Stimulated activated CD4-positive, alpha-beta T cell treated with anti-CD3 and anti-CD28 coated beads, Interleukin-1b, Interleukin-23, amount 100 ng/mL, for 24 hours (primary cell): ENCODE data around the gene TMEM63B.
"Not testable (repeated sequence)": the region's sequence is repeated elsewhere in the genome, so short reads cannot be mapped to it uniquely, and the experiment has no call there.

ENCODE experiments used
- DNase-seq, 4 experiments: peaks; one replicate each; pipeline ENCODE4 v3.0.0-alpha.2; 2020; ENCODE audit warnings: low read depth in 4 of 4, low spot score in 1 of 4

TMEM63B gene

DNA sequence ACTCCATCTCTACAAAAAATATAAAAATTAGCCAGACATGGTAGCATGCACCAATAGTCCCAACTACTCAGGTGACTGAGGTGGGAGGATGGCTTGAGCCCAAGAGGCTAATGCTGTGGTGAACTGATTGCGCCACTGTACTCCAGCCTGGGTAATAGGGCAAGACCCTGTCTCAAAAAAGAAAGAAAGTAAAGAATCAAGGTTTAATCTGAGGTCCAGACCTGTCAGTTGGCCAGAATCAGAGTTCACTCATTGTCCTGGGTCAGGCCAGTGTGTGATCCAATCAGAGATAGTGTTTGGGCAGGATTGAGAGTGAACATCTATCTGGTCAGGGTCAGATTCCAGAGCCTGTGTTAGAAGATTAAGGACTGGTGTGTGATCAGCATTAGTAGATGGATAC lies 15.5 kb downstream of the TMEM63B start:
- DNase-seq: no peak

DNA sequence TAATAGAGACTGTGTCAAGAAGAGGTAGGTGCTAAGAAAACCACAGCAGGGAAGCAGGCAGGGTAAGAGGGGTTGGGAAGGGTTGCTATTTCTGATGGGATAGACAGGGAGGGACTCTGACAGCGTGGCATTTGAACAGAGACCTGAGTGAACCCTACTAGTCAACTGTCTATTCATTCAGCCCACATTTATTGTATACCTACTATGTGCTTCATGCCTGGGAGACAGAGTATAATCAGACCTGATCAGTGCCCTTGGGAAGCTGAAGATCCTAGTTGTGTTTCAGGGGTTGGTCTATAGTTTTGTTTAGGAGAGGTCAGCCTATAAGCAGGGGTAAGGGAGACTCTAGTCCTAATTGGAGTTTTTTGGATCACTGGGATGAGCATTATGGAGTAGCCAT lies 16.4 kb downstream of the TMEM63B start:
- DNase-seq: no peak

DNA sequence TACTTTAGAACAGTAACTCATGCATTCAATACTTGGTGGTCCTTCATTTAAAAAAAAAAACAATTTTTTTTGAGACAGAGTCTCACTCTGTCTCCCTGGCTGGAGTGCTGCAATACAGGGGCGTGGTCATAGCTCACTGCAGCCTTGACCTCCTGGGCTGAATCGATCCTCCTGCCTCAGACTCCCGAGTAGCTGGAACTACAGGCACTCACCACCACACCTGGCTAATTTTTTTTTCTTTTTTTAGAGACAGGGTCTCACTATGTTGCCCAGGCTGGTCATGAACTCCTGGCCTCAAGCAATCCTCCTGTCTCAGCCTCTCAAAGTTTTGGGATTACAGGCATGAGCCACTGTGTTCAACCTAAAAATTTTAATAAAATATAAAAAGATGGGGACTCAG lies 17.2 kb downstream of the TMEM63B start:
- DNase-seq: not testable (repeated sequence)

DNA sequence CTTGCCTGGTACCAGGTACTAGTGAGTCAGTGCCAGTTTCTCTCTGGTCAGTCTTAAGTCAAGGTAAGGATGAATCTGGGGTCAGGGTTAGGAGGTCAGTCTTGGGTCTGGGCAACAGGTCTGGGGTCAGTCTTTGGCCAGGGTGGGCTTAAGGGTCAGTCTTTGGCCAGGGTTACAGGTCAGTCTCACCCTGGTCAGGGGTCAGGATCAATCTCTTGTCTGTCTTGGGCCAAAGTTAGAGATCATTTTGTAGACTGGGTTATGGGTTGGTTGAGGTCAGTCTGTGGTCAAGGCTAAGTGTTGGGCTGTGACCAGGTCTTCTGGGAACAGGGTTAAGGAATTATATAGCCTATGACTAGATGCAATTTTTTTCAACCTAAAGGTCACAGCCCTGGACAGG lies 18.5 kb downstream of the TMEM63B start:
- no peak for DNase-seq

DNA sequence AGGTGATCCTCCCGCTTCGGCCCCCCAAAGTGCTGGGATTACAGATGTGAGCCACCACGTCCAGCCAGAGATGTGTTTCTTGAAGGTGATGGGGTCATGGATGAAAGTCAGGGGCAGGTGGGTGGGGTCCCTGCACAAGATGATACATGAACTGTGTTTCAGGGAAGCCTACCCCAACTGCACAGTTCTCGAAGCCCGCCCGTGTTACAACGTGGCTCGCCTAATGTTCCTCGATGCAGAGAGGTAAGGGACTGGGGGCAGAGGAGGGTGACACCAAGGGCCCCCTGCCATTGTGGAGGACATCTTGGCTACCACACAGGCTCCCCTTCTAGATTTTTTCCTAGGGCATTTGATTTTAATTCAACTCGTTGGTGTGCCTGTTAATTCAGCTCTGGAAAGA lies 19.3 kb downstream of the TMEM63B start:
- no peak for DNase-seq

DNA sequence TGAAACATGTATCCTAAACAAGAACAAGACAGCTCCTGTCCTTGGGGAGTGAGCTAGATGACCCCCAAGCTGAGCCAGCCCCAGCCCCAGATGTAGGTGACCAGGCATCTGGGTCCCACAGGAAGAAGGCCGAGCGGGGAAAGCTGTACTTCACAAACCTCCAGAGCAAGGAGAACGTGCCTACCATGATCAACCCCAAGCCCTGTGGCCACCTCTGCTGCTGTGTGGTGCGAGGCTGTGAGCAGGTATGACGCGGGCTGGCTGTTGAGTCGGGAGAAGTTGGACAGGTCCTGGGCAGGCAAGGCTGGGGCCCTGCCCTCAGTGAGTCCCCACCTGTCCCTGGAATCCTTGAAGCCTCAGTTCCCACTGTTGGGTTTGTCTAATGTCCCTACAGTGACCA lies 19.9 kb downstream of the TMEM63B start:
- no peak for DNase-seq

DNA sequence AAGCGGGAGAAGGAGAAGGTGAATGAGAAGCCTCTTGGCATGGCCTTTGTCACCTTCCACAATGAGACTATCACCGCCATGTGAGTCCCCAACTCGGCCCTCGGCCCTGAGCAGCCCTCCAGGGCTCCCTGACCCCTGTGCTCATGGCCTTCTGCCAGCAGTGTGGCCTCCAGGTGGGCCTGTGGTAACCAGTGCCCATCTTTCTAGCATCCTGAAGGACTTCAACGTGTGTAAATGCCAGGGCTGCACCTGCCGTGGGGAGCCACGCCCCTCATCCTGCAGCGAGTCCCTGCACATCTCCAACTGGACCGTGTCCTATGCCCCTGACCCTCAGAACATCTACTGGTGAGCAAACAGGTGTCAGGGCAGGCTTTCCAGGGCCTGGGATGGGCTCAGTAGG lies 21.0 kb downstream of the TMEM63B start:
- DNase-seq: no peak

DNA sequence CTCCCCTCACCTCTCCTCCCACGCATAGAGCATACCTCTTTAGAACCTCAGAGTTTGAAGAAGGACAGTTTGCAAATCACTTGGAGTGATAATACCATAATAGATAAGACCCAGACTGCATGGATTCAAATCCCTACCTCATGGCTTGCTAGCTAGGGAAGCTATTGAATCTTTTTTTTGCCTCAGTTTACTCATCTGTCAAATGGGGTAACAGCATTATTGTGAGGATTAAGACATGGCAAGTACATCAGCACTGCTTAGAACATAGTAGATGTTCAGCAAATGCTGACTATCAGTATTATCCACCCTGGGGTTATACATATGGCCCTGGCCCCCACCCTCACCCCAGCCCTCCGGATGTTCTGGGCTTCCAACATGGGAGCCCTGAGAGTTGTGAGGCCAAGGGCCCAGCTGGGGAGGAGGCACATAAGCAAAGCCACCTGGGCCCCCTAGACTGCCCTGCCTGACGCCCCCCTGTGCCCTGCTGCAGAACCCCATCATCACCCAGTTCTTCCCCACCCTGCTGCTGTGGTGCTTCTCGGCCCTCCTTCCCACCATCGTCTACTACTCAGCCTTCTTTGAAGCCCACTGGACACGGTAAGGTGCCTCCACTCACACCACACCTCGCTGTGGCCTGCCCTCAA lies 22.1 kb downstream of the TMEM63B start:
- DNase-seq: no peak

DNA sequence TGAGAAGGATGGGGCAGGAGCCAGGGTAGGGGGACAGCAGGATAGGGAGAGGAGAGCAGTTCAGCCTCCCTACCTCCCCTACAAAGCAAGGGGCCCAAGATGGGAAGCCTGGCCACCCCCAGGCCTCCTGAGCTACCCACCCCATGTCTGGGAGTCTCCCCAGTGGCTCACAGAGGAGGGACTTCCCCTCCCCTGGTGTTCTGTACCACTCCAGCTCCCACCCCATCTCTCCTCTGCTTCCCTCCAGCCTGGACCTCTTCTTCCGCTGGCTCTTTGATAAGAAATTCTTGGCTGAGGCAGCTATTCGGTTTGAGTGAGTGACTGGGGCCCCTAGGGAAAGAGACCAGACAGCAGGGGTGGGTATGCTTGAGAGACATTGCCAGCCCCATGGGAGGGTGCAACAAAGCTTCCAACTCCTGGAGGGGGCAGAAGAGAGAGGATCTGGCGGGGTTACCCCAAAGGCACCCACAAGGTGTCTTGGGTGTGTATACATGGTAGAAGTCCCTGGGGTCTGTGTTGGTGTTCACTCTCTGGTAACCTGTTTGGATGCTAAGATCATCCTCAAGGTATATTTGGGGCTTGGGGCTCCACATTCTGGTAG lies 23.1 kb downstream of the TMEM63B start:
- no peak for DNase-seq

DNA sequence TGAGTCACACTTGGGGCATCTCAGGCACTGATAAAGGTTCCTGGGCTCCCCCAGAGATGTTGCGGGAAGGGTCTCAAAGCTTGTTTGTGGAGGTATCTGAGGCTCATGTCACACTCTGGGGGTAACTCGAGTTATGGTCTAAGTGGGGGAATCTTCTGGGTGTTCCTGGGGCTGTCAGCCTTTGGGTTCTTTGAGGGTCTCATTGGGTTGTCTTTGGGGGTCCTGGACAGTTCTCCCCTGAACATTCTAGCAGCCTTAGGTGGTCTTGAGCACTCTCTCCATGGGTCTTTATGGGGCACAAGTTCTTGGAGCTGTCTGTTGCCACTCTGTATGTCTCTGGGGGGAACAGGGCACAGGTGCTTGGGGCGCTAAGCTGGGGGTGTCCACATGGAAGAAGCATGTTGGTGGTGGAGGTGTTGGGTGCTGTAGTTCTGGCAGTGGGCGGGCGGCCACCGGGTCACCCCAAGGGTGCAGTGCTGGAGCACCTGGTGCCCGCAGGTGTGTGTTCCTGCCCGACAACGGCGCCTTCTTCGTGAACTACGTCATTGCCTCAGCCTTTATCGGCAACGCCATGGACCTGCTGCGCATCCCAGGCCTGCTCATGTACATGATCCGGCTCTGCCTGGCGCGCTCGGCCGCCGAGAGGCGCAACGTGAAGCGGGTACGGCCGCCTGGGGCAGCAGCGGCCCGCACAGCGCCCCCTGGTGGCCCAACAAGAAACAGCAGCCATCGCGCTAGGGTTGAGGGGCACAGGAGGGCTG lies 24.2 kb downstream of the TMEM63B start:
- DNase-seq: peak; percentile 38 to 78 (median 72)

DNA sequence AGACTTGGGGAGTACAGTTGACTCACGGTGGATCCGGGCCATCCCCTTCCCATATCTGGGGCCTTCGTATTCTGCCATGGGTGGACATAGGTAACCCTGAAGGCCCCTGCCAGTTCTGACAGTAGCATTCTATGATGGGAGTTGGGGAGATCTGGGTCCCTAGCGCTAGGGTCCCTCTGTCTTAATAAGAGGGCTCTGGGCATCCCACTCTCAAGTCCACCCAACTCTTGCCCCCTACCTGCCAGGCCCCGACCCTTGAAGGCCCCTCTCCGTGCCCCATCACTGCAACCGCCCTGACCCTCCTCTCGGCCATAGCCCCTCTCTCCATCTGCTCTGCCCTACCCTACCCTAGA lies 24.7 kb downstream of the TMEM63B start:
- DNase-seq: no peak

DNA sequence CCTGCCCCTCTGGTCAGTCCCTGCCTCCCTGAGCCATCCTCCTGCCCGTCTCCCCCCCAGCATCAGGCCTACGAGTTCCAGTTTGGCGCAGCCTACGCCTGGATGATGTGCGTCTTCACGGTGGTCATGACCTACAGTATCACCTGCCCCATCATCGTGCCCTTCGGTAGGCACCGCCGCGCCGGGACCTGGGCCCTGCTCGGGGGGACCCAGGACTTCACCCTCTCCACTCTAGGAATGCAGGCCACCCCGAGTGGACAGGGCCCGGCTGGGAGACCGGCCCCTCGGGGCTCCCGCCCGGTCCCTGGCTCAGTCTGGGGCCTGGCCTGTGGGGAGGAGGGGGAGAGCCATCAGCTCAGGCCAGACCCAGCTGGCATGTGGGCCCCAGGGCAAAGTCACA lies 25.2 kb downstream of the TMEM63B start:
- no peak for DNase-seq

DNA sequence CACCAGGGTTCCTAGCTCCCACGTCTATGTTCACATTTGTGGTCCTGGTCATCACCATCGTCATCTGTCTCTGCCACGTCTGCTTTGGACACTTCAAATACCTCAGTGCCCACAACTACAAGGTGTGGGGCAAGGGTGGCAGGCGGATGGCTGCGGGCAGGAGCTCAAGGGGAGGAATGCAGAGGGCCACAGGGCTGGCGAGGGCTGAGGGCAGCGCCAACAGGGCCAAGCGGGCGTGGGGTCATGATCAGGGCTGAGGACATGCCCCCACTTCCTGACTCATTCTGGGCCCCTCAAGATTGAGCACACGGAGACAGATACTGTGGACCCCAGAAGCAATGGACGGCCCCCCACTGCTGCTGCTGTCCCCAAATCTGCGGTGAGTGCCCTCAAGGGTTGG lies 26.7 kb downstream of the TMEM63B start:
- DNase-seq: no peak

DNA sequence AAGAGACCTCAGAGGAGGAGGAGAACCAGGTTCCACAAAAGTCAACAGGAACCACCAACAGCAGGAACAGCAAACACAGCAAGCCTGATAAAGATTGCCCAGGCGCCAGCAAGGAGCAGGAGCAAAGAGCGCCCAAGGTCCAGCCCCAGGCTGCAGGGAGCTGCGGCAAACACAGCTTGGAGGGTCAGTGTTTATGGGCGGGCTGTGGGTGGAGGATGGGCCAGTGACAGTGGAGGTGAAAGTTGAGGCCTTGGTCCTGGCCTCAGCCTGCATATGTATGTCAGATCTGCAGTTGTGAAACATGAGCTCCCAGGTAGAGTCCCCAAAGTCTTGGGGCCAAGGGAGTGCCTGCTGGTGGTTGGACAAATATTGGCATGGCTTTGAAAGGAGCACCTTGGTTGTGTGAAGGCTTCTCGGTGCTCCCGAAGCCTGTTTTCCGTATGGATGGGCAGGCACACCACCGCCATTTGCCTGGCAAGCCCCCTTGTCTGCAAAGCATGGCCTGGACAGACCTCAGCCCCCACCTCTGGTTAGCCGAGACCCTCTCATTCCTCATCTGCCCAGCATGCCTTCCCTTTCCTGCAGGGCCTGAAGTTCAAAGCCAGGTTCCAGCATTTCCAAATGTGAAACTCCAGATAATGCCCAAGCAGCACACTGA lies 29.3 kb downstream of the TMEM63B start:
- no peak for DNase-seq

DNA sequence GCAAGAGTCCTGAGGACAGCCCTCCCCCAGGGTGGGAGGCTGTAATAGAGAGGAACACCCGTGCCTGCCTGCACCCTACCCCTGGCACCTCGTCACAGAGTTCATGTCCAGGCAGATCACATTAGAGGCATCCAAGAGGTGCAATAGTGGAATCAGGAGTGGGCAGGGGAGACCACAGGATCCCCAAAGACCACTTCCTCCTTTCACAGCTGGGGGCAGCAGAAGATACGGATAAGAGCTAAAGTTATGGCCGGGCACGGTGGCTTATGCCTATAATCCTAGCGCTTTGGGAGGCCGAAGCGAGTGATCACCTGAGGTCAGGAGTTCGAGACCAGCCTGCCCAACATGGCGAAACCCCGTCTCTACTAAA lies 29.8 kb downstream of the TMEM63B start:
- DNase-seq: no peak

DNA sequence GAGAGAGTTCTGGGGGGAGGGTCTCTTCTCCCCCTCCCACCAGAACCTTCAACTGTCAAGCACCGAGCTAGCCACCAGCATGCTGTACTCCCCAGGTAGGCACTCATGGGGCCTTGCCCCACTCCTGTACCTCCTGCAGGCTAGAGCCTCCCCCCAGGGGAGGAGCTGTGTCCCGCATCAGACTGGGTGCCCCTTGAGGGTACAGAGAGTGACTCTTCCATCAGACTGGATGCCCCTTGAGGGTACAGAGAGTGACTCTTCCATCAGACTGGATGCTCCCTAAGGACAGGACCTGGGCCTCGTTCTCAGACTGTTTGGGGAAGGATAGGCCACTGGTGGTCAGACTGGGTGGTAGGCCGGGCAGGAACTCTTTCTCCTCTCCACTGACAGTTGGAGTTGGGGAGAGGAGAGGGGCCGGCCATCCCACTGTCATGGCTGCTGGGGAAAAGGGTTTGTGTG lies 31.4 kb downstream of the TMEM63B start, which contains the start of gene CAPN11:
Gene CAPN11, plus strand, starts transcription at position 51 of the 459 bp plus-strand sequence. Its CDS starts 29 bp downstream, at position 80.
- DNase-seq: no peak

DNA sequence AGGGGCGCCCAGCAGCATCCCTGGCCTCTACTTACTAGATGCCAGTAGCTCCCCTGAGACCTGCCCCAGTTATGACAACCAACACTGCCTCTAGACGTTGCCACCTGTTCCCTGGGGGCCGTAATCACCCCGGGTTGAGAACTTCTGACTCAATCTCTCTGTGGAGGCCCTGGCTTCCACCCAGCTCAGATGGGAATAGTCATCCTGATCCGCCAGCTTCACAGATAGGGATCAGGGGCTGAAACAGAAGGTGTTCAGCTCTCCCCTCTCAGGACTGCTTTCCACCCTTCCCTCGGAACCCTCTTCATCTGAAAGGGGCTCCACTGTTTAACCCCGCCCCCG lies 34.6 kb downstream of the TMEM63B start:
- DNase-seq: no peak

DNA sequence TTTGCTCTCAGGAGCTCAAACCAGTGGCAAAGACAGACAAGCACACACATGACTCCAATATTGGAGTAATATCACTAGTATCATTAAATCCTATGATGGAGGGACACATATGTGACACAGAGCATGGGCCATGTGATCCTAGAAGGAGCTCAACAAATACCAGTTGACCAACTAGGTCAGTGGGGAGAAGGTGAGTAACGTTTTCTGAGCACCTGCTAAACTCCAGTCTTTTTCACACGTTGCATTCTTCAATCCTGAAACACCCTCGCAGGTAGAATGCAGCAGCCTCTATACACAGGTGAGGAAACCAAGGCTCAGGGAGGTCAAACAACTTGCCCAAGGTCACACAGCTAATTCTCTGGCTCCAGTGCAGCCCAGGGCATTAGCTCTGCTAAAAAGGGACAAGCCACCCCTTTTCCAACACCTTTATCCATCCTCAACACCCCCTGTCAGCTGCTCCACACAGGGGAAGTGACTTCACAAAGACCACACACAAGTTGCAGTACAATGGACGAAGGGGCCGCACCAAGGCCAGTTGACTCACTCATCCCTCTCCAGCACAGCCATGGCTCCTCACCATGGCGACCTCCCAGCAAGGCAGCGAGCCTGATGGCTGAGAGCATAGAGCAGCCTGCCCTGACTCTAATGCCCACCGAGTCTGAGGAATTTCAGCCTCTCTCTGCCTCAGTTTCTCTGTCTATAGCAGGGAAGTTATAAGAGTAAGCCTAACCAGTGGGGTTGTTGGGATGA lies 35.7 kb downstream of the TMEM63B start:
- no peak for DNase-seq

DNA sequence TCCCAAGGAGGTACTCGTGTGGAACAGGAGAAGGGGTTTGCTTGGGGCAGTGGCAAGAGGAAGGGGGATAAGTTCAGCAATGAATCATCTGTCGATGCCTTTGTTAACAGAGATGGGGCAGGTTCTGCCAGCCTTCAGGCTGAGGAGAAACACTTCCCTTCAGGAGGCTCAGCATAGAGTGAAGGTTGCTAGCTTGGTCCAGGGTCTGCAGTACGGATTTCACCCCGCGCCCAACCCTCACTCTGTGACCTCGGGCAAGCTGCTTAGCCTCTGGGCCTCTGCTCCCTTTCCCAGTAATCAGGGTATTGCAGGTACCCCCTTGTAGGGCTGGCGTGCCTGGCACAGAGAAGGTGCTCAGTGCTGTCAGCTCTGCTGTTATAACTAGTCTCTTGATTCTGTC lies 38.8 kb downstream of the TMEM63B start:
- DNase-seq: no peak

DNA sequence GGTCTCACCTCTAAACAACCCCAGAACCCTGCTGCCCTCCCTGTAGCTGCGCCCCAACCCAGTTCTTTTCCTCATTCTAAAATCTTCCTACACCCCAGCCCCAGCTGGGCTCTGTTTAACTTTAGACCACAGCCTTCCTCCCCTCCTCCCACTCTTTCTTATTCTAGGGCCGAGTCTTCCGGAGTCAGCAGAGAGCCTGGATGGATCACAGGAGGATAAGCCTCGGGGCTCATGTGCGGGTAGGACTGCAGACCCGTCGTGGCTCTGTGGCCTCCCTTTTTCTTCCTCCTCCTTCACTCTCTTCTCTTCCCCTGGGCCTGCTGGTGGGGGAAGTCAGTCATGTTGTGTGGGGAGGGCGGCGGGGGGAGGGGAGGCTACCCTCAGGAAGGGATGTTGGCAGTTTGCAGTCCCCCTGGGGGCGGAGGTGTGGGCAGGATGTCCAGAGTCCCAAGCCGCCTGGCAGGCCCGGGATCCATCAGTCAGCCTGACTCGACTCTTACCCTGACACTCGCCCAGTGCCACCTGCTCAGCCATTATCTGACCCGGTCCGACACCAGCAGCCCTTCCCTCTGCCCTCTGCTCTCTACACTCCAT lies 39.3 kb downstream of the TMEM63B start:
- no peak for DNase-seq

DNA sequence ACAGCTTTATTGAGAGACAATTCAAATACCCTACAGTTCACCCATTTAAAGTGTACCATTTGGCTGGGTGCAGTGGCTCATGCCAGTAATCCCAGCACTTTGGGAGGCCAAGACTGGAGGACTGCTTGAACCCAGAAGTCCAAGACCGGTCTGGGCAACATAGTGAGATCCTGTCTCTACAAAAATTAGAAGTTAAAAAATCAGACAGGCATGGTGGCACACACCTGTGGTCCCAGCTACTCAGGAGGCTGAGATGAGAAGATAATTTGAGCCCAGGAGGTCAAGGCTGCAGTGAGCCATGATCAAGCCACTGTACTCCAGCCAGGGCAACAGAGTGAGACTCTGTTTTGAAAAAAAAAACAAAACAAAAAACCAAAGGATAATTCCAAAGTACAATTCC lies 40.2 kb downstream of the TMEM63B start:
- no peak for DNase-seq
